K562 (cell line): ENCODE data around the gene FXYD4. TPM values are rescaled to one million over a fixed set of nuclear protein-coding genes. Genes with fewer than 3 reads are reported as not detected.

Source experiments
- AFF1 ChIP-seq, 2 experiments: fragments of 450-650 bp; IDR thresholded peaks; 2 replicates each; pipeline ENCODE4 v1.6.1; 2018; ENCODE audit warnings: mild to moderate bottlenecking in 2 of 2, low read depth in 1 of 2; ENCODE audit not compliant: partially characterized antibody in 2 of 2
- CBX8 ChIP-seq: fragments of 200-600 bp; sonication (generic); IDR thresholded peaks from 2 replicates; pipeline ENCODE4 v1.6.1; 2012; ENCODE audit warnings: borderline replicate concordance, mixed run types, low read depth, mild to moderate bottlenecking, moderate library complexity, mixed read lengths, low read length, control low read depth, inconsistent platforms; ENCODE audit not compliant: poor library complexity, severe bottlenecking; ENCODE audit errors: extremely low read depth
- CEBPG ChIP-seq, 3 experiments: fragments of 200-800 bp in 1 of 3; sonication (Bioruptor generic) in 1 of 3; sonication (generic) in 1 of 3; formaldehyde crosslinking in 1 of 3; IDR thresholded peaks in 2 of 3; conservative IDR thresholded peaks in 1 of 3; 2 replicates each; pipeline versions ENCODE4 v1.6.1 to v1.8.0; 2016 to 2022; ENCODE audit warnings: missing compliant biosample characterization in 2 of 3, missing genetic modification characterization in 2 of 3, mild to moderate bottlenecking in 1 of 3, missing genetic modification reagents in 1 of 3
- GTF2E2 ChIP-seq: fragments of 200-800 bp; sonication (Bioruptor generic); IDR thresholded peaks from 2 replicates; pipeline ENCODE4 v1.6.1; 2016; ENCODE audit warnings: missing genetic modification characterization, missing compliant biosample characterization
- HINFP ChIP-seq: fragments of 450-650 bp; conservative IDR thresholded peaks from 2 replicates; pipeline ENCODE4 v1.6.1; 2016; ENCODE audit warnings: missing genetic modification characterization, low read depth, mild to moderate bottlenecking, control low read depth, missing compliant biosample characterization
- KHSRP ChIP-seq: fragments of 450-650 bp; IDR thresholded peaks from 2 replicates; pipeline ENCODE4 v1.6.1; 2017
- MAFF ChIP-seq: IDR thresholded peaks from 2 replicates; pipeline ENCODE4 v1.6.1; 2012; ENCODE audit warnings: low read length, improper control_type of control experiment
- MTA2 ChIP-seq: fragments of 450-650 bp; IDR thresholded peaks from 2 replicates; pipeline ENCODE4 v1.6.1; 2016; ENCODE audit warnings: low read depth
- NFATC3 ChIP-seq: fragments of 450-650 bp; IDR thresholded peaks from 2 replicates; pipeline ENCODE4 v1.6.1; 2017; ENCODE audit warnings: mild to moderate bottlenecking
- PHF20 ChIP-seq: fragments of 450-650 bp; IDR thresholded peaks from 2 replicates; pipeline ENCODE4 v1.6.1; 2018; ENCODE audit not compliant: partially characterized antibody
- PRPF4 ChIP-seq: fragments of 200-400 bp; formaldehyde crosslinking; IDR thresholded peaks from one replicate; pipeline ENCODE4 v1.6.1; 2017; ENCODE audit warnings: low read length, low read depth, mild to moderate bottlenecking; ENCODE audit not compliant: insufficient read depth, poor library complexity, severe bottlenecking
- PTBP1 ChIP-seq: fragments of 200-400 bp; formaldehyde crosslinking; IDR thresholded peaks from 2 replicates; pipeline ENCODE4 v1.6.1; 2017; ENCODE audit warnings: low read depth, low read length
- SMAD3 ChIP-seq: fragments of 450-650 bp; formaldehyde crosslinking; conservative IDR thresholded peaks from 2 replicates; pipeline ENCODE4 v1.4.0; 2020; ENCODE audit warnings: mild to moderate bottlenecking
- TAF15 ChIP-seq: fragments of 200-400 bp; formaldehyde crosslinking; IDR thresholded peaks from 2 replicates; pipeline ENCODE4 v1.6.1; 2017; ENCODE audit warnings: mild to moderate bottlenecking, low read depth, low read length, moderate library complexity
- TEAD2 ChIP-seq: fragments of 450-650 bp; IDR thresholded peaks from 2 replicates; pipeline ENCODE4 v1.6.1; 2016; ENCODE audit warnings: missing genetic modification characterization, control low read depth, missing compliant biosample characterization
- ZBTB8A ChIP-seq: fragments of 450-650 bp; IDR thresholded peaks from 2 replicates; pipeline ENCODE4 v1.6.1; 2018; ENCODE audit warnings: mild to moderate bottlenecking, moderate library complexity; ENCODE audit not compliant: partially characterized antibody
- ZNF23 ChIP-seq: fragments of 250-450 bp; sonication (Bioruptor Pico); IDR thresholded peaks from 2 replicates; pipeline ENCODE4 v1.4.0; 2020; ENCODE audit warnings: mild to moderate bottlenecking
- ZNF384 ChIP-seq: IDR thresholded peaks from 2 replicates; pipeline ENCODE4 v1.6.1; 2012; ENCODE audit warnings: low read depth, low read length, improper control_type of control experiment
- ZNF436 ChIP-seq: fragments of 250-450, 450-650 bp; sonication (Bioruptor Pico); formaldehyde crosslinking; IDR thresholded peaks from 2 replicates; pipeline ENCODE4 v1.7.0; 2020; ENCODE audit warnings: mild to moderate bottlenecking
- ZNF561 ChIP-seq: fragments of 450-650 bp; formaldehyde crosslinking; conservative IDR thresholded peaks from 2 replicates; pipeline ENCODE4 v1.4.0; 2020; ENCODE audit warnings: mild to moderate bottlenecking, moderate library complexity
- polyA plus RNA-seq, 8 experiments: library from polyadenylated mRNA; depleted of rRNA in 4 of 8; stranded (reverse) in 5 of 8; unstranded in 3 of 8; fragments of >200 nt; fragmentation: Nextera tagmentation in 2 of 8; fragmentation: Illumina TruSeq in 1 of 8; extraction: Ambion mirVana in 2 of 8; extraction: Trizol in 1 of 8; gene quantifications; 2 replicates each; pipeline versions ENCODE4 v1.2.1 to v1.2.3, GENCODE V29; 2011 to 2014; ENCODE audit warnings: inconsistent platforms in 1 of 8, missing spikeins in 1 of 8
- total RNA-seq, 7 experiments: library from RNA; depleted of rRNA in 6 of 7; stranded (reverse); fragments of >200 nt in 6 of 7; fragmentation: Illumina TruSeq in 2 of 7; extraction: Trizol in 2 of 7; gene quantifications; 2 replicates each; pipeline versions ENCODE4 v1.2.1 to v1.2.3, GENCODE V29; 2011 to 2021; ENCODE audit warnings: low replicate concordance in 1 of 7
- TF ChIP-seq, protein P1 (sequence below): sonication (generic); formaldehyde crosslinking; IDR thresholded peaks from 2 replicates; pipeline ENCODE4 v1.8.0; 2022; ENCODE audit warnings: missing genetic modification reagents, mild to moderate bottlenecking, borderline replicate concordance

FXYD4 gene
- total and polyA plus RNA-seq, 9 of the 15 experiments (the other 6 are each of a cell fraction or from before 2014, with no cell fraction given): not detected

DNA sequence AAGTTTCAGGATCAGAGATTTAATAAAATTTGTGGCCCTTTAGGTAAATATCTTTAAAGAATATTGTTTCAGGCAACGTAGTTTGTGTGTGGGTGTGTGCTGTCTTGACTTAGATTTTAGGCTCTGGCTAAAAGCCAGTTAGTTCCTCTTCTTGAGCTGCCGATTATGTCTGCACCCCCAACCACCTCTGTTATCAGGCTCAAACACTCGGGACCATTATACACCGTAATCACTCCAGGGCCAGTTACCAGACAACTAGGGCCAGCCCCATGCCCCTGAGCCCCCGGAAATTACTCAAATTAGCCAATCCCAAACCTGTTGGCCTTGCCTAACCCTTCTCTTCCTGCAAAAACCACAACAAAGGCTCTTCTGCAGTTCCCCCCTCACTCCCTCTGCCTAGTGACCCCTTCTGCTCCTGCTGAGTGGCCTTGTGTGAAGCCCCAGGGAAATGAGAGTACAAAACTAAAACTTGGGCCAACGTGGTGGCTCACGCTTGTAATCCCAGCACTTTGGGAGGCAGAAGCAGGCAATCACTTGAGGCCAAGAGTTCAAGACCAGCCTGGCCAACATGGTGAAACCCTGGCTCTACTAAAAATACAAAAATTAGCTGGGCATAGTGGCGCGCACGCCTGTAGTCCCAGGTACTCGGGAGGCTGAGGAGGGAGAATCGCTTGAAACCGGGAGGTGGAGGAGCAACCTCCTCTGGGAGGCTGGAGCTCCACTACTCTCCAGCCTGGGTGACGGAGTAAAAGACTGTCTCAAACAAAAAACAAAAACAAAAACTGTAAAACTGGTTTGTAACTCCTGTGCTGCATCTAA, 46.7 kb downstream of the FXYD4 start (continued):
- TF ChIP-seq MAFF (no peak), CBX8 (no peak), ZBTB8A (no peak), PHF20 (peak; percentile 78), TEAD2 (peak; percentile 53; the same call in 1 of the 2 replicates), KHSRP (peak; percentile 93), SMAD3 (peak; percentile 85; the same call in 1 of the 2 replicates), TAF15 (no peak), ZNF384 (peak; percentile 70), HINFP (tag) (peak; percentile 76), ZNF561 (CRISPR knock-in tag) (peak; percentile 66; the same call in 1 of the 2 replicates), PTBP1 (0 out of 2 replicates have a peak, but pooled peaks have one; percentile 74), ZNF436 (CRISPR knock-in tag) (peak; percentile 41; the same call in 1 of the 2 replicates), CEBPG (CRISPR knock-in tag; IDR thresholded peaks at IDR 0.05) (peak; percentile 82), CEBPG (tag; conservative IDR thresholded peaks at IDR 0.05 in 1 of 2, IDR thresholded peaks at IDR 0.05 in 1 of 2) (peak; percentile 90 to 95), AFF1 (IDR thresholded peaks at IDR 0.05; ENCODE audit: low read depth in 1 of 2, partially characterized antibody in 2 of 2) (peak in 1 of 2 experiments; percentile 95), ZNF23 (CRISPR knock-in tag) (0 out of 2 replicates have a peak, but pooled peaks have one; percentile 57), PRPF4 (no peak), NFATC3 (peak; percentile 88), MTA2 (peak; percentile 99), GTF2E2 (tag) (no peak; the same call in 1 of the 2 replicates)
- TF ChIP-seq, protein P1, sequence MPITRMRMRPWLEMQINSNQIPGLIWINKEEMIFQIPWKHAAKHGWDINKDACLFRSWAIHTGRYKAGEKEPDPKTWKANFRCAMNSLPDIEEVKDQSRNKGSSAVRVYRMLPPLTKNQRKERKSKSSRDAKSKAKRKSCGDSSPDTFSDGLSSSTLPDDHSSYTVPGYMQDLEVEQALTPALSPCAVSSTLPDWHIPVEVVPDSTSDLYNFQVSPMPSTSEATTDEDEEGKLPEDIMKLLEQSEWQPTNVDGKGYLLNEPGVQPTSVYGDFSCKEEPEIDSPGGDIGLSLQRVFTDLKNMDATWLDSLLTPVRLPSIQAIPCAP: no peak
